HepG2 (cell line): ENCODE data around the gene MTHFD1. TPM values are rescaled to one million over a fixed set of nuclear protein-coding genes. Genes with fewer than 3 reads are reported as not detected.

Experiments used
- BRF2 ChIP-seq: sonication (generic); formaldehyde crosslinking; IDR thresholded peaks from 2 replicates; pipeline ENCODE4 v1.8.1; 2022; ENCODE audit warnings: mild to moderate bottlenecking, missing genetic modification reagents
- CERS6 ChIP-seq: sonication (generic); formaldehyde crosslinking; IDR thresholded peaks from 2 replicates; pipeline ENCODE4 v1.5.0; 2020; ENCODE audit warnings: missing genetic modification reagents
- KAT7 ChIP-seq: IDR thresholded peaks from 2 replicates; pipeline ENCODE4 v1.6.1; 2018; ENCODE audit warnings: borderline replicate concordance, missing compliant biosample characterization
- KDM1A ChIP-seq: IDR thresholded peaks from 2 replicates; pipeline ENCODE4 v1.6.1; 2016; ENCODE audit warnings: missing compliant biosample characterization
- KLF6 ChIP-seq: IDR thresholded peaks from 2 replicates; pipeline ENCODE4 v1.8.0; 2016; ENCODE audit warnings: missing biosample characterization, missing genetic modification reagents
- MAFG ChIP-seq: sonication (generic); formaldehyde crosslinking; IDR thresholded peaks from 2 replicates; pipeline ENCODE4 v1.5.1; 2020; ENCODE audit warnings: mild to moderate bottlenecking, missing genetic modification reagents
- MBNL3 ChIP-seq: fragments of 250-450 bp; sonication (Bioruptor Pico); conservative IDR thresholded peaks from 2 replicates; pipeline ENCODE4 v1.8.0; 2022; ENCODE audit warnings: mild to moderate bottlenecking, inconsistent platforms
- MTF2 ChIP-seq: sonication (generic); formaldehyde crosslinking; IDR thresholded peaks from 2 replicates; pipeline ENCODE4 v1.5.0; 2020; ENCODE audit warnings: missing genetic modification reagents, borderline replicate concordance
- NR2F1 ChIP-seq, 2 experiments: fragments of 450-650 bp in 1 of 2; formaldehyde crosslinking in 1 of 2; IDR thresholded peaks; 2 replicates each; pipeline versions ENCODE4 v1.5.0 to v1.6.1; 2016 to 2020; ENCODE audit warnings: mild to moderate bottlenecking in 1 of 2, missing compliant biosample characterization in 1 of 2, missing genetic modification reagents in 1 of 2, moderate library complexity in 1 of 2
- PHB2 ChIP-seq: fragments of 450-650 bp; IDR thresholded peaks from 2 replicates; pipeline ENCODE4 v1.6.1; 2018; ENCODE audit not compliant: partially characterized antibody
- PHF20 ChIP-seq: sonication (generic); formaldehyde crosslinking; IDR thresholded peaks from 2 replicates; pipeline ENCODE4 v1.5.0; 2020; ENCODE audit warnings: mild to moderate bottlenecking, missing genetic modification reagents
- POGK ChIP-seq: sonication (generic); formaldehyde crosslinking; conservative IDR thresholded peaks from 2 replicates; pipeline ENCODE4 v1.8.0; 2022; ENCODE audit warnings: mild to moderate bottlenecking, moderate library complexity, missing genetic modification reagents
- SSRP1 ChIP-seq: IDR thresholded peaks from 2 replicates; pipeline ENCODE4 v1.6.1; 2016; ENCODE audit warnings: control low read depth
- SUZ12 ChIP-seq: fragments of 150-350 bp; IDR thresholded peaks from 2 replicates; pipeline ENCODE4 v1.6.1; 2014; ENCODE audit warnings: low read depth, low read length
- WIZ ChIP-seq: sonication (generic); formaldehyde crosslinking; IDR thresholded peaks from 2 replicates; pipeline ENCODE4 v1.5.1; 2020; ENCODE audit warnings: mild to moderate bottlenecking, missing genetic modification reagents
- ZBTB26 ChIP-seq: IDR thresholded peaks from 2 replicates; pipeline ENCODE4 v1.6.1; 2016; ENCODE audit warnings: missing compliant biosample characterization, missing genetic modification reagents, borderline replicate concordance
- ZNF17 ChIP-seq: sonication (generic); formaldehyde crosslinking; IDR thresholded peaks from 2 replicates; pipeline ENCODE4 v1.5.0; 2020; ENCODE audit warnings: mild to moderate bottlenecking, missing genetic modification reagents
- ZNF224 ChIP-seq: sonication (generic); formaldehyde crosslinking; IDR thresholded peaks from 2 replicates; pipeline ENCODE4 v1.5.0; 2020; ENCODE audit warnings: mild to moderate bottlenecking, missing genetic modification reagents
- ZNF264 ChIP-seq: sonication (generic); formaldehyde crosslinking; IDR thresholded peaks from 2 replicates; pipeline ENCODE4 v1.4.0; 2020; ENCODE audit warnings: missing genetic modification reagents
- ZNF3 ChIP-seq: IDR thresholded peaks from 2 replicates; pipeline ENCODE4 v1.7.0; 2017; ENCODE audit warnings: inconsistent platforms
- ZNF512B ChIP-seq: sonication (generic); formaldehyde crosslinking; IDR thresholded peaks from 2 replicates; pipeline ENCODE4 v1.5.1; 2020; ENCODE audit warnings: missing genetic modification reagents, mild to moderate bottlenecking, borderline replicate concordance
- ZNF607 ChIP-seq: sonication (generic); formaldehyde crosslinking; IDR thresholded peaks from 2 replicates; pipeline ENCODE4 v1.5.1; 2020; ENCODE audit warnings: missing genetic modification reagents, mild to moderate bottlenecking, borderline replicate concordance
- ZNF780A ChIP-seq: sonication (generic); formaldehyde crosslinking; IDR thresholded peaks from 2 replicates; pipeline ENCODE4 v1.8.0; 2022; ENCODE audit warnings: mild to moderate bottlenecking, missing genetic modification reagents, moderate library complexity
- ZNF782 ChIP-seq: sonication (generic); formaldehyde crosslinking; IDR thresholded peaks from 2 replicates; pipeline ENCODE4 v1.4.0; 2020; ENCODE audit warnings: missing genetic modification reagents, mild to moderate bottlenecking, borderline replicate concordance
- polyA plus RNA-seq, 8 experiments: library from polyadenylated mRNA; depleted of rRNA in 3 of 8; stranded (reverse) in 7 of 8; unstranded in 1 of 8; fragments of >200 nt; fragmentation: Illumina TruSeq in 4 of 8; extraction: Trizol in 4 of 8; gene quantifications; 2 replicates each; pipeline versions ENCODE4 v1.2.1 to v1.2.3, GENCODE V29; 2011 to 2016; ENCODE audit warnings: low read depth in 4 of 8, missing spikeins in 1 of 8, mixed read lengths in 1 of 8; ENCODE audit not compliant: insufficient read depth in 1 of 8
- total RNA-seq, 5 experiments: library from RNA; depleted of rRNA; stranded (reverse); fragments of >200 nt; fragmentation: Illumina TruSeq; extraction: Trizol; gene quantifications; 2 replicates each; pipeline ENCODE4 v1.2.3, GENCODE V29; 2016; ENCODE audit warnings: low read depth in 1 of 5

Gene MTHFD1
- total and polyA plus RNA-seq, 2 of the 13 experiments (the other 11 are each of a cell fraction or from before 2014, with no cell fraction given) = 31.0 to 106 TPM

GRCh38 chr14:64504310-64504896, 116.2 kb downstream of the MTHFD1 start, which contains the start of gene ZBTB1 (continued):
- TF ChIP-seq CERS6 (CRISPR knock-in tag) (no peak), ZBTB26 (no peak; the same call in 1 of the 2 replicates), ZNF264 (no peak), POGK (CRISPR knock-in tag) (no peak; the same call in 1 of the 2 replicates), SUZ12 (no peak), MTF2 (CRISPR knock-in tag) (no peak), ZNF512B (CRISPR knock-in tag) (no peak), KAT7 (no peak; the same call in 1 of the 2 replicates), PHF20 (no peak; the same call in 1 of the 2 replicates), MBNL3 (CRISPR knock-in tag) (no peak), ZNF3 (no peak), SSRP1 (no peak), ZNF224 (CRISPR knock-in tag) (0 out of 2 replicates have a peak, but pooled peaks have one; percentile 72), KLF6 (no peak), MAFG (CRISPR knock-in tag) (no peak), KDM1A (CRISPR knock-in tag) (no peak), PHB2 (no peak), WIZ (CRISPR knock-in tag) (no peak), NR2F1 (CRISPR knock-in tag; IDR thresholded peaks at IDR 0.05) (no peak), ZNF607 (0 out of 2 replicates have a peak, but pooled peaks have one; percentile 17), BRF2 (CRISPR knock-in tag) (no peak), ZNF17 (CRISPR knock-in tag) (no peak), ZNF780A (CRISPR knock-in tag) (no peak), ZNF782 (CRISPR knock-in tag) (no peak; the same call in 1 of the 2 replicates)
